Measurements from ENCODE around the gene TTC39C.

TTC39C gene

GRCh38 chr18:24168496-24168895, 153.9 kb downstream of the TTC39C start:
- ATAC-seq (ENCODE audit: insufficient read depth, low read depth), result no peak
- no peaks in the 10 kb centered on the region for H3K79me2 ChIP-seq (ENCODE audit: insufficient read depth, low read length)

GRCh38 chr18:24170360-24170759, 155.8 kb downstream of the TTC39C start:
- no peak for DNase-seq
- Histone ChIP-seq H2AFZ (ENCODE audit: low read depth, low read length) (no peak overlapping the region), H3K4me3 (ENCODE audit: low read depth in 1 of 2, low read length in 2 of 2) (no peak overlapping the region), H3K4me1 (ENCODE audit: insufficient read depth, low read length) (no peaks in the 10 kb centered on the region), H4K20me1 (ENCODE audit: insufficient read depth, low read length) (no peaks in the 10 kb centered on the region), H3K9me3 (ENCODE audit: insufficient read depth, low read length, severe bottlenecking) (no peaks in the 10 kb centered on the region), H3K27ac (ENCODE audit: low read length) (no peak overlapping the region), H3K79me2 (ENCODE audit: insufficient read depth, low read length) (no peaks in the 10 kb centered on the region), H3K36me3 (ENCODE audit: insufficient read depth, low read length) (no peaks in the 10 kb centered on the region), H3K9ac (ENCODE audit: low read depth, low read length) (no peak overlapping the region), H3K27me3 (ENCODE audit: insufficient read depth, low read length, poor library complexity) (peaks cover 4% of the 10 kb centered on the region), H3K4me2 (ENCODE audit: insufficient read depth, low read length) (no peak overlapping the region)
- TF ChIP-seq EZH2 (IDR thresholded peaks at IDR 0.05; ENCODE audit: borderline replicate concordance, low read depth, low read length, severe bottlenecking), result no peak
- no peak for TF ChIP-seq CTCF (IDR thresholded peaks at IDR 0.05; ENCODE audit: borderline replicate concordance, extremely low read depth, low read length, poor library complexity, severe bottlenecking)
- ATAC-seq (ENCODE audit: insufficient read depth, low read depth), result no peak

More at GRCh38 chr18:24168496-24168895, 153.9 kb downstream of the TTC39C start:
- Histone ChIP-seq H4K20me1 (ENCODE audit: insufficient read depth, low read length) (no peaks in the 10 kb centered on the region), H3K9me3 (ENCODE audit: insufficient read depth, low read length, severe bottlenecking) (no peaks in the 10 kb centered on the region), H2AFZ (ENCODE audit: low read depth, low read length) (no peak overlapping the region), H3K4me1 (ENCODE audit: insufficient read depth, low read length) (no peaks in the 10 kb centered on the region), H3K27me3 (ENCODE audit: insufficient read depth, low read length, poor library complexity) (peaks cover 7% of the 10 kb centered on the region), H3K36me3 (ENCODE audit: insufficient read depth, low read length) (no peaks in the 10 kb centered on the region), H3K27ac (ENCODE audit: low read length) (no peak overlapping the region), H3K4me3 (ENCODE audit: low read depth in 1 of 2, low read length in 2 of 2) (no peak overlapping the region), H3K9ac (ENCODE audit: low read depth, low read length) (no peak overlapping the region), H3K4me2 (ENCODE audit: insufficient read depth, low read length) (no peak overlapping the region)
- no peak for DNase-seq
- TF ChIP-seq CTCF (IDR thresholded peaks at IDR 0.05; ENCODE audit: borderline replicate concordance, extremely low read depth, low read length, poor library complexity, severe bottlenecking) (no peak), EZH2 (IDR thresholded peaks at IDR 0.05; ENCODE audit: borderline replicate concordance, low read depth, low read length, severe bottlenecking) (no peak)

GRCh38 chr18:24173997-24174396, 159.4 kb downstream of the TTC39C start:
- H3K27me3 ChIP-seq (ENCODE audit: insufficient read depth, low read length, poor library complexity), result peaks cover 2% of the 10 kb centered on the region
- H2AFZ ChIP-seq (ENCODE audit: low read depth, low read length), result no peak overlapping the region
- H3K4me1 ChIP-seq (ENCODE audit: insufficient read depth, low read length), result no peaks in the 10 kb centered on the region
- H3K9ac ChIP-seq (ENCODE audit: low read depth, low read length), result no peak overlapping the region
- H3K9me3 ChIP-seq (ENCODE audit: insufficient read depth, low read length, severe bottlenecking), result no peaks in the 10 kb centered on the region
- H3K4me3 ChIP-seq (ENCODE audit: low read depth in 1 of 2, low read length in 2 of 2), result no peak overlapping the region
- TF ChIP-seq EZH2 (IDR thresholded peaks at IDR 0.05; ENCODE audit: borderline replicate concordance, low read depth, low read length, severe bottlenecking) (no peak), CTCF (IDR thresholded peaks at IDR 0.05; ENCODE audit: borderline replicate concordance, extremely low read depth, low read length, poor library complexity, severe bottlenecking) (no peak)
- no peak overlapping the region for H3K27ac ChIP-seq (ENCODE audit: low read length)
- no peak for DNase-seq
- H3K4me2 ChIP-seq (ENCODE audit: insufficient read depth, low read length), result no peak overlapping the region
- no peak for ATAC-seq (ENCODE audit: insufficient read depth, low read depth)
- no peaks in the 10 kb centered on the region for H3K79me2 ChIP-seq (ENCODE audit: insufficient read depth, low read length)
- no peaks in the 10 kb centered on the region for H4K20me1 ChIP-seq (ENCODE audit: insufficient read depth, low read length)
- no peaks in the 10 kb centered on the region for H3K36me3 ChIP-seq (ENCODE audit: insufficient read depth, low read length)

All from DND-41 (cell line).